Gastroesophageal sphincter (tissue), 4 donors: Measurements from ENCODE around the gene USPL1. TPM values are rescaled to one million over a fixed set of nuclear protein-coding genes. Genes with fewer than 3 reads are reported as not detected.

Experiments used
- ATAC-seq: fragments of 150-250 bp; one replicate; pipeline ENCODE4 v1.9.1; 2016; ENCODE audit warnings: mild to moderate bottlenecking, moderate library complexity
- H3K27ac ChIP-seq, 4 donors: fragments of 200-600 bp; sonication (generic) in 3 of 4; 1 replicate in 3 of 4; 2 replicates in 1 of 4; pipeline ENCODE4 v1.5.1; 2016 to 2019
- H3K27me3 ChIP-seq: fragments of 200-600 bp; sonication (generic); one replicate; pipeline ENCODE4 v1.5.1; 2019
- H3K36me3 ChIP-seq, 2 donors: fragments of 200-600 bp; sonication (generic); one replicate each; pipeline ENCODE4 v1.5.1; 2019; ENCODE audit warnings: control low read depth in 1 of 2
- H3K4me1 ChIP-seq, 3 donors: fragments of 200-600 bp; sonication (generic); 1 replicate in 2 of 3; 2 replicates in 1 of 3; pipeline ENCODE4 v1.5.1; 2016 to 2019; ENCODE audit warnings: control low read depth in 2 of 3
- H3K4me3 ChIP-seq, 2 donors: fragments of 200-600 bp; sonication (generic); one replicate each; pipeline ENCODE4 v1.5.1; 2019; ENCODE audit warnings: mild to moderate bottlenecking in 1 of 2, moderate library complexity in 1 of 2
- H3K9me3 ChIP-seq, 3 donors: fragments of 200-600 bp; sonication (generic); one replicate each; pipeline ENCODE4 v1.5.1; 2017 to 2019; ENCODE audit warnings: control low read depth in 2 of 3
- CTCF ChIP-seq, 4 experiments: fragments of 200-600 bp in 2 of 4; fragments of 450-650 bp in 2 of 4; sonication (generic) in 1 of 4; IDR thresholded peaks; one replicate each; pipeline ENCODE4 v1.5.1; 2017 to 2019; ENCODE audit warnings: antibody characterized with exemption in 4 of 4, mild to moderate bottlenecking in 2 of 4, moderate library complexity in 2 of 4
- EP300 ChIP-seq: sonication (generic); formaldehyde crosslinking; IDR thresholded peaks from one replicate; pipeline ENCODE4 v1.6.1; 2017; ENCODE audit warnings: antibody characterized with exemption, mild to moderate bottlenecking
- POLR2A ChIP-seq, 2 donors: fragments of 450-650 bp; IDR thresholded peaks; one replicate each; pipeline ENCODE4 v1.6.1; 2017; ENCODE audit warnings: antibody characterized with exemption in 2 of 2, mild to moderate bottlenecking in 2 of 2, moderate library complexity in 1 of 2
- POLR2AphosphoS5 ChIP-seq: sonication (generic); formaldehyde crosslinking; IDR thresholded peaks from one replicate; pipeline ENCODE4 v1.6.1; 2017; ENCODE audit warnings: antibody characterized with exemption
- WGBS, 2 donors: methylation state at CpG; one replicate each; pipeline ENCODE4 v1.1.5; 2018; ENCODE audit warnings: low coverage in 1 of 2; 5-methylcytosine and 5-hydroxymethylcytosine counted together
- total RNA-seq, 4 donors: library from RNA; depleted of rRNA; stranded (reverse); fragments of >200 nt; gene quantifications; one replicate each; pipeline ENCODE4 v1.1.0, GENCODE V29; 2016

Gene USPL1
- total RNA-seq, 4 donors from 2014 or later: 17.3 to 30.2 (median 23.5) TPM

GRCh38 chr13:30652746-30653386 lies 35.1 kb downstream of the USPL1 start:
- no peak overlapping the region for H3K27ac ChIP-seq
- H3K27me3 ChIP-seq: no peaks in the 10 kb centered on the region
- TF ChIP-seq EP300: no peak
- TF ChIP-seq POLR2A (IDR thresholded peaks at IDR 0.05): no peak
- no peak for TF ChIP-seq POLR2AphosphoS5
- TF ChIP-seq CTCF (IDR thresholded peaks at IDR 0.05): no peak
- peaks cover 0 to 23% (median 0%) of the 10 kb centered on the region in 3 donors for H3K4me1 ChIP-seq
- no peak for ATAC-seq
- H3K4me3 ChIP-seq: no peak overlapping the region
- 29 to 63% methylated on average over 1 of the region's 1 CpG for WGBS, 2 donors
- peaks cover 0 to 74% of the 10 kb centered on the region in 2 donors for H3K36me3 ChIP-seq
- no peaks in the 10 kb centered on the region for H3K9me3 ChIP-seq

GRCh38 chr13:30654430-30654829 lies 36.7 kb downstream of the USPL1 start:
- Histone ChIP-seq H3K27ac (no peak overlapping the region), H3K9me3 (no peaks in the 10 kb centered on the region), H3K4me3 (no peak overlapping the region), H3K36me3 (peaks cover 0 to 72% of the 10 kb centered on the region in 2 donors), H3K4me1 (peaks cover 0 to 22% (median 0%) of the 10 kb centered on the region in 3 donors), H3K27me3 (no peaks in the 10 kb centered on the region)
- TF ChIP-seq EP300 (no peak), POLR2A (IDR thresholded peaks at IDR 0.05) (no peak), POLR2AphosphoS5 (no peak), CTCF (IDR thresholded peaks at IDR 0.05) (no peak)
- no peak for ATAC-seq
- WGBS, 2 donors: 90% methylated on average over 1 of the region's 1 CpG

- peaks cover 0 to 38% (median 4%) of the 10 kb centered on the region in 3 donors for H3K4me1 ChIP-seq
- WGBS, 2 donors: 78 to 89% methylated on average over 3 of the region's 3 CpGs
- ATAC-seq: no peak
- TF ChIP-seq POLR2A (IDR thresholded peaks at IDR 0.05): no peak
- no peak for TF ChIP-seq CTCF (IDR thresholded peaks at IDR 0.05)
- no peaks in the 10 kb centered on the region for H3K27me3 ChIP-seq
- peaks cover 0 to 54% of the 10 kb centered on the region in 2 donors for H3K36me3 ChIP-seq
- no peak overlapping the region for H3K4me3 ChIP-seq
- no peaks in the 10 kb centered on the region for H3K9me3 ChIP-seq
- H3K27ac ChIP-seq: no peak overlapping the region
These were observed 38.5 kb downstream of the USPL1 start for GRCh38 chr13:30656178-30656577.

GRCh38 chr13:30659980-30660379 lies 42.3 kb downstream of the USPL1 start:
- H3K4me1 ChIP-seq: peaks cover 0 to 24% (median 4%) of the 10 kb centered on the region in 3 donors
- H3K27ac ChIP-seq: peak overlapping the region in 3 of 4 donors; percentile 68 to 76 (median 73)
- peak; percentile 25 for ATAC-seq
- H3K36me3 ChIP-seq: peaks cover 0 to 26% of the 10 kb centered on the region in 2 donors
- TF ChIP-seq POLR2A (IDR thresholded peaks at IDR 0.05): no peak
- TF ChIP-seq EP300: no peak
- TF ChIP-seq POLR2AphosphoS5: no peak
- TF ChIP-seq CTCF (IDR thresholded peaks at IDR 0.05): no peak
- no peaks in the 10 kb centered on the region for H3K9me3 ChIP-seq
- H3K27me3 ChIP-seq: no peaks in the 10 kb centered on the region
- WGBS, 2 donors: no CpG with 5 or more reads among the region's 7 CpGs
- peak overlapping the region in 1 of 2 donors; percentile 26 for H3K4me3 ChIP-seq

- no peak for ATAC-seq
- TF ChIP-seq POLR2A (IDR thresholded peaks at IDR 0.05) (no peak), POLR2AphosphoS5 (no peak), CTCF (IDR thresholded peaks at IDR 0.05) (no peak), EP300 (no peak)
- peaks cover 0 to 24% (median 4%) of the 10 kb centered on the region in 3 donors for H3K4me1 ChIP-seq
- H3K4me3 ChIP-seq: no peak overlapping the region
- peaks cover 0 to 21% of the 10 kb centered on the region in 2 donors for H3K36me3 ChIP-seq
- H3K27me3 ChIP-seq: no peaks in the 10 kb centered on the region
- no peak overlapping the region for H3K27ac ChIP-seq
- H3K9me3 ChIP-seq: no peaks in the 10 kb centered on the region
- WGBS, 2 donors: 82 to 100% methylated on average over 2 of the region's 2 CpGs
These were observed 43.1 kb downstream of the USPL1 start for GRCh38 chr13:30660796-30661195.
